H9 (cell line): ENCODE measurements around the gene DPF3. TPM values are rescaled to one million over a fixed set of nuclear protein-coding genes. Genes with fewer than 3 reads are reported as not detected.

Source experiments
- DNase-seq: peaks from one replicate; pipeline ENCODE4 v3.0.0-alpha.2; 2017
- H2AFZ ChIP-seq: one replicate; pipeline ENCODE4 v1.6.1; 2013; ENCODE audit warnings: mild to moderate bottlenecking, low read length, control low read depth, moderate library complexity
- H2AK5ac ChIP-seq: 2 replicates; pipeline ENCODE4 v1.6.1; 2013; ENCODE audit warnings: low read length, control low read depth, mixed read lengths; ENCODE audit not compliant: insufficient read length
- H2BK120ac ChIP-seq: one replicate; pipeline ENCODE4 v1.6.1; 2013; ENCODE audit warnings: low read depth, mild to moderate bottlenecking, low read length, control low read depth, inconsistent platforms; ENCODE audit not compliant: poor library complexity, severe bottlenecking
- H2BK12ac ChIP-seq: 2 replicates; pipeline ENCODE4 v1.6.1; 2013; ENCODE audit warnings: low read length, control low read depth, mixed read lengths, low read depth; ENCODE audit not compliant: insufficient read length
- H2BK15ac ChIP-seq: 2 replicates; pipeline ENCODE4 v1.6.1; 2013; ENCODE audit warnings: low read depth, low read length, control low read depth
- H2BK20ac ChIP-seq: one replicate; pipeline ENCODE4 v1.6.1; 2013; ENCODE audit warnings: low read depth, mild to moderate bottlenecking, low read length, control low read depth, inconsistent platforms; ENCODE audit not compliant: poor library complexity, severe bottlenecking
- H2BK5ac ChIP-seq: 2 replicates; pipeline ENCODE4 v1.6.1; 2013; ENCODE audit warnings: low read length, control low read depth, mixed read lengths; ENCODE audit not compliant: insufficient read length
- H3K14ac ChIP-seq: 2 replicates; pipeline ENCODE4 v1.6.1; 2013; ENCODE audit warnings: low read length, control low read depth; ENCODE audit not compliant: insufficient read depth
- H3K18ac ChIP-seq: 2 replicates; pipeline ENCODE4 v1.6.1; 2013; ENCODE audit warnings: low read depth, mild to moderate bottlenecking, mixed read lengths, low read length, control low read depth; ENCODE audit not compliant: insufficient read length
- H3K23ac ChIP-seq: 2 replicates; pipeline ENCODE4 v1.6.1; 2013; ENCODE audit warnings: low read length, control low read depth, mixed read lengths, low read depth; ENCODE audit not compliant: insufficient read length
- H3K23me2 ChIP-seq: 2 replicates; pipeline ENCODE4 v1.6.1; 2013; ENCODE audit warnings: low read depth, mild to moderate bottlenecking, mixed read lengths, low read length, control low read depth; ENCODE audit not compliant: insufficient read length, poor library complexity, severe bottlenecking
- H3K27ac ChIP-seq: 2 replicates; pipeline ENCODE4 v1.5.1; 2013; ENCODE audit warnings: low read length, control low read depth, mixed read lengths, low read depth; ENCODE audit not compliant: insufficient read length
- H3K27me3 ChIP-seq: 2 replicates; pipeline ENCODE4 v1.6.1; 2013; ENCODE audit warnings: low read length, control low read depth, inconsistent platforms; ENCODE audit not compliant: insufficient read depth
- H3K4ac ChIP-seq: 2 replicates; pipeline ENCODE4 v1.6.1; 2013; ENCODE audit warnings: low read depth, mild to moderate bottlenecking, control low read depth, inconsistent platforms, low read length, moderate library complexity
- H3K4me1 ChIP-seq: 2 replicates; pipeline ENCODE4 v1.6.1; 2013; ENCODE audit warnings: low read length, control low read depth, inconsistent platforms; ENCODE audit not compliant: insufficient read depth
- H3K4me2 ChIP-seq: 2 replicates; pipeline ENCODE4 v1.6.1; 2013; ENCODE audit warnings: low read length, control low read depth, mixed read lengths; ENCODE audit not compliant: insufficient read length, insufficient read depth
- H3K56ac ChIP-seq: 2 replicates; pipeline ENCODE4 v1.6.1; 2013; ENCODE audit warnings: low read depth, mild to moderate bottlenecking, mixed read lengths, low read length, control low read depth; ENCODE audit not compliant: insufficient read length
- H3K79me1 ChIP-seq: 2 replicates; pipeline ENCODE4 v1.6.1; 2013; ENCODE audit warnings: low read depth, mild to moderate bottlenecking, moderate library complexity, low read length, control low read depth, inconsistent platforms; ENCODE audit not compliant: insufficient read depth, poor library complexity, severe bottlenecking
- H3K79me2 ChIP-seq: 2 replicates; pipeline ENCODE4 v1.6.1; 2013; ENCODE audit warnings: low read length, control low read depth, inconsistent platforms; ENCODE audit not compliant: insufficient read depth
- H3K9ac ChIP-seq: 2 replicates; pipeline ENCODE4 v1.6.1; 2013; ENCODE audit warnings: low read length, control low read depth, mixed read lengths; ENCODE audit not compliant: insufficient read length; ENCODE audit errors: extremely low read depth
- H3K9me3 ChIP-seq: one replicate; pipeline ENCODE4 v1.6.1; 2013; ENCODE audit warnings: low read depth, low read length, inconsistent platforms; ENCODE audit not compliant: control insufficient read depth
- H3T11ph ChIP-seq: one replicate; pipeline ENCODE4 v1.6.1; 2013; ENCODE audit warnings: mild to moderate bottlenecking, low read length, control low read depth, inconsistent platforms
- H4K20me1 ChIP-seq: one replicate; pipeline ENCODE4 v1.6.1; 2013; ENCODE audit not compliant: control insufficient read depth, insufficient read length, insufficient read depth
- H4K5ac ChIP-seq: 2 replicates; pipeline ENCODE4 v1.6.1; 2013; ENCODE audit warnings: low read depth, mild to moderate bottlenecking, mixed read lengths, low read length, control low read depth; ENCODE audit not compliant: insufficient read length
- H4K8ac ChIP-seq: replicated peaks from 2 replicates; pipeline ENCODE4 v1.6.1; 2013; ENCODE audit warnings: low read length, control low read depth, mixed read lengths, low read depth; ENCODE audit not compliant: insufficient read length
- H4K91ac ChIP-seq: 2 replicates; pipeline ENCODE4 v1.6.1; 2013; ENCODE audit warnings: low read depth, mild to moderate bottlenecking, moderate library complexity, mixed read lengths, low read length, control low read depth; ENCODE audit not compliant: insufficient read length
- H3K27ac Mint-ChIP-seq, 3 experiments: 2 replicates in 2 of 3; 3 replicates in 1 of 3; pipeline ENCODE4 v1.8.0; 2020 to 2021; ENCODE audit warnings: mixed read lengths in 3 of 3, mild to moderate bottlenecking in 1 of 3, moderate library complexity in 1 of 3
- H3K27me3 Mint-ChIP-seq: 2 replicates; pipeline ENCODE4 v1.8.0; 2021; ENCODE audit warnings: low read depth, mild to moderate bottlenecking, moderate library complexity, mixed read lengths
- H3K36me3 Mint-ChIP-seq, 3 experiments: 2 replicates in 2 of 3; 3 replicates in 1 of 3; pipeline ENCODE4 v1.8.0; 2020 to 2021; ENCODE audit warnings: low read depth in 3 of 3, mixed read lengths in 3 of 3; ENCODE audit not compliant: insufficient read depth in 1 of 3
- H3K4me1 Mint-ChIP-seq, 2 experiments: 2 replicates each; pipeline ENCODE4 v1.8.0; 2020; ENCODE audit warnings: mixed read lengths in 2 of 2
- H3K4me3 Mint-ChIP-seq, 2 experiments: 2 replicates in 1 of 2; 3 replicates in 1 of 2; pipeline ENCODE4 v1.8.0; 2020 to 2021; ENCODE audit warnings: mild to moderate bottlenecking in 2 of 2, mixed read lengths in 2 of 2, moderate library complexity in 1 of 2
- H3K9me3 Mint-ChIP-seq, 2 experiments: 2 replicates in 1 of 2; 3 replicates in 1 of 2; pipeline ENCODE4 v1.8.0; 2020; ENCODE audit warnings: mild to moderate bottlenecking in 2 of 2, mixed read lengths in 2 of 2, moderate library complexity in 1 of 2
- WGBS: extraction: QIAGEN DNeasy Blood & Tissue Kit; methylation state at CpG from one replicate; pipeline ENCODE4 v1.1.7; 2013; ENCODE audit warnings: missing lambda C conversion rate, low lambda C conversion rate, mixed read lengths; ENCODE audit not compliant: insufficient read length; ENCODE audit errors: extremely low coverage; 5-methylcytosine and 5-hydroxymethylcytosine counted together
- total RNA-seq: library from RNA; stranded (reverse); gene quantifications from 2 replicates; pipeline ENCODE4 v1.2.1, GENCODE V29; 2021
- TF ChIP-seq, protein P1 (sequence below): fragments of 200-600 bp; sonication (generic); conservative IDR thresholded peaks from 3 replicates; pipeline ENCODE4 v1.8.0; 2021; ENCODE audit warnings: antibody characterized with exemption, mild to moderate bottlenecking

DPF3 gene
- total RNA-seq, 1 experiment from 2014 or later, result not detected

DNA sequence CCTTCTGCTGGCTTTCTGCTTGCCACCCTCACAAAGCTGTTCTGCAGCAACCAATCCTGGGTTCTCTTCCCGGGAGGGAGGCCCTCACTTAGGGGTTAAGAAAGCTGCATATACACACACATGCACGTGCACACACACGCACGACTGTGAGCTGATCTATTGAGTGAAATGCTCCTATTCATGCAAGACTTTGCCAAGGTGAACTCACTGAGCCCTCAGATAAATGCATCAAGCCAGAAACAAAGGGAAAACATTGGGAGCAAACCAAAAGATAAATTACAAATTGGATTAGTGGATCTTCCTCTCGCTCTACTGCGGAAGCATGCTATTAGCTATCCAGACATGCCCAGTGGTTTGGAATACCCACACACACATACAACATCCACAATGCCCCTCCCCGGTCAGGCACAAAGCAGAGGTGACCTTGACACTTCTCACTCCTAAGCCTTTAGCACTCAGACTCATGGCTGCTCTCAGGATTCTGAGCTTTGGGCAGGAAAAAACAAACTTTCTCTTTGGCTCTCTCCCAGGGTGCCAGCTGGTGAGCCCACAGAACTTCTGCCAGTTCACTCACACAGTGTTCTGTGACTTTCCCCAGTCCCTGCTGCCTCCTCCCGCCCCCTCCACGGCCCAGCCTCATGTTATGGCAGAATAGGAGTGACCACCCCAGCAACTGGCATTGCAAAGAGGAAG lies 320.0 kb downstream of the DPF3 start:
- no peak overlapping the region for H3K27ac Mint-ChIP-seq
- H3K4me1 Mint-ChIP-seq, result peaks cover 0 to 2% of the 10 kb centered on the region in 2 experiments; a peak in 1 of 4 replicates
- no peaks in the 10 kb centered on the region for H4K20me1 ChIP-seq
- H2BK120ac ChIP-seq, result no peak overlapping the region
- no peak overlapping the region for H3K14ac ChIP-seq
- H2AK5ac ChIP-seq, result no peak overlapping the region
- H3K27ac ChIP-seq, result no peak overlapping the region
- no peak overlapping the region for H3K23ac ChIP-seq
- no peaks in the 10 kb centered on the region for H3K23me2 ChIP-seq
- no peak overlapping the region for H2BK12ac ChIP-seq
- H3K79me1 ChIP-seq, result no peaks in the 10 kb centered on the region
- H3K4me3 Mint-ChIP-seq, result no peak overlapping the region
- no peak overlapping the region for H3K56ac ChIP-seq
- no peak overlapping the region for H3K9ac ChIP-seq
- no peaks in the 10 kb centered on the region for H3K27me3 ChIP-seq
- H3K9me3 ChIP-seq, result no peaks in the 10 kb centered on the region
- H3K9me3 Mint-ChIP-seq, result no peaks in the 10 kb centered on the region; a peak in 1 of 5 replicates
- H3T11ph ChIP-seq, result no peak overlapping the region
- H3K79me2 ChIP-seq, result no peaks in the 10 kb centered on the region
- H3K4me1 ChIP-seq, result no peaks in the 10 kb centered on the region
- no peak overlapping the region for H4K91ac ChIP-seq
- no peak overlapping the region for H2BK20ac ChIP-seq
- H3K36me3 Mint-ChIP-seq, result no peaks in the 10 kb centered on the region; a peak in 1 of 7 replicates
- H3K27me3 Mint-ChIP-seq, result peaks cover 12% of the 10 kb centered on the region
- no peak overlapping the region for H2BK15ac ChIP-seq
- TF ChIP-seq, protein P1, sequence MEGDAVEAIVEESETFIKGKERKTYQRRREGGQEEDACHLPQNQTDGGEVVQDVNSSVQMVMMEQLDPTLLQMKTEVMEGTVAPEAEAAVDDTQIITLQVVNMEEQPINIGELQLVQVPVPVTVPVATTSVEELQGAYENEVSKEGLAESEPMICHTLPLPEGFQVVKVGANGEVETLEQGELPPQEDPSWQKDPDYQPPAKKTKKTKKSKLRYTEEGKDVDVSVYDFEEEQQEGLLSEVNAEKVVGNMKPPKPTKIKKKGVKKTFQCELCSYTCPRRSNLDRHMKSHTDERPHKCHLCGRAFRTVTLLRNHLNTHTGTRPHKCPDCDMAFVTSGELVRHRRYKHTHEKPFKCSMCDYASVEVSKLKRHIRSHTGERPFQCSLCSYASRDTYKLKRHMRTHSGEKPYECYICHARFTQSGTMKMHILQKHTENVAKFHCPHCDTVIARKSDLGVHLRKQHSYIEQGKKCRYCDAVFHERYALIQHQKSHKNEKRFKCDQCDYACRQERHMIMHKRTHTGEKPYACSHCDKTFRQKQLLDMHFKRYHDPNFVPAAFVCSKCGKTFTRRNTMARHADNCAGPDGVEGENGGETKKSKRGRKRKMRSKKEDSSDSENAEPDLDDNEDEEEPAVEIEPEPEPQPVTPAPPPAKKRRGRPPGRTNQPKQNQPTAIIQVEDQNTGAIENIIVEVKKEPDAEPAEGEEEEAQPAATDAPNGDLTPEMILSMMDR, result no peak
- no peak overlapping the region for H2AFZ ChIP-seq
- H4K5ac ChIP-seq, result no peak overlapping the region
- no peak overlapping the region for H2BK5ac ChIP-seq
- WGBS, result no CpG with 5 or more reads among the region's 9 CpGs
- H3K4me2 ChIP-seq, result no peak overlapping the region
- H3K18ac ChIP-seq, result no peak overlapping the region
- no peak overlapping the region for H3K4ac ChIP-seq
- no peak for DNase-seq
- H4K8ac ChIP-seq, result no peak overlapping the region

Other genes starting within 250 kb of the DPF3 start
- gene DCAF4, start 32.4 kb upstream of the DPF3 start, total RNA-seq, result 30.2 and 32.0 TPM in 2 replicates
- gene ZFYVE1, start 133.0 kb upstream of the DPF3 start, total RNA-seq, result 14.2 and 14.7 TPM in 2 replicates
- 133 and 138 TPM in 2 replicates for gene RBM25, start 164.4 kb upstream of the DPF3 start, total RNA-seq
- gene PSEN1, start 242.4 kb upstream of the DPF3 start, total RNA-seq, result 49.9 TPM in 2 replicates